ENCODE data around the gene CCDC188.

Gene CCDC188

DNA sequence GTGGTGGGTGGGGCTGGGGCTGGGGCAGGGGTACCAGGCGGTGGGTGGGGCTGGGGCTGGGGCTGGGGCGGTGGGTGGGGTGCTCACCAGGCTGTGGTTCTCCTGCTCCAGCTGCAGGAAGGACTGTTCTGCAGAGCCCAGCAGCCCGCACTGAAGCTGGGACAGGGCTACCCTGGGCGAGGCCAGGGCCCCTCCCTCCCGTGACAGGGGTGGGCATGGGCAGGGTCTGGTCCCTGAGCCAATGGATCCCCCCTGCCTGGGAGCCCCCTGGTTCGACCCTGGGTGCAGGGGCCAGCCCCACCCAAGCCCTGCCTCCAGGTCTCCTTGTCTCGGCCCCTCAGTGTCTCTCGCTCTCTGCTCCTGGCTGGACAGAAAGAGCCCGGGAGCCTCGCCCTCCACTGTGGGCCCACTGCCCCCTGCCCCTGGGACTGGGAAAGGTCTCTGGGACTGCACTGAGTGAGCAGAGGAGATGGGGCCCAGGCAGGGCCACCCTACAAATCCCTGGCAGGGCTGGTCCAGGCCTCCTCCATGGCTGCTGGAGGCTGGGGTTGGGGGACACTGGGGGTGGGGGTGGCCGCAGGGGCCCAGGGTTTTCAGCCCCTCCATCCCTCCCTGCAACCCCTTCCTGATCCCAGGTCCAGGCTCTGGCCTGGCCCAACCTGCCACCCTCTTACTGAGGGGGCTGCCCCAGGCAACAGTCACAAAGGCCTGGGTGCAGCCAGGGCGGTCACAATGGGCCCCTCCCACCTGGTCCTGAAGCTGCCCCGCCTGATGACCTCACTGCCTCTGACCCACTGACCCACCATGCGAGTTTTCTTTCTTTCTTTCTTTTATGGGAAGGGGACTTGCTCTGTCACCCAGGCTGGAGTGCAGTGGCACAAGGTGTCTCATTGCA lies at the start of gene CCDC188:
Gene CCDC188, minus strand, starts transcription at position 675 of the 895 bp plus-strand sequence. Its CDS starts 69 bp downstream, at position 606.
- no peak for DNase-seq

DNA sequence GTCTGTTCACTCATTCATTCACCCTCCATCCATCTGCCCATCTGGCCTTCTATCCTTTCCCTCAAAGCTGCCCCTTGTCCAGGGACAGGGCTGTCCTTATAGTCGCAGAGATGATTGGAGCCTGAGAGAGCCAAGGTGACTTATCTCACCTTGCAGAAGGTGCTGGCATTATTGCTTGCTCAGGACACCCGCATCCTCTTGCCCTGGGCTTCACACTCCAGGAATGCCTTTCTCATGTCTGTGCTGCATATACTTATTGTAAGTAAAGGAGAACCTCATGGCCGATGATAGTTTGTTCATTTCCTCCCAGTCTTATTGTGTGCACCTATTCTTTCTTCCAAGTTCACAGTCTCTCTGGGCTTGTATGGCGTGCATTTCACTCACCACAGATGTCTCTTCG lies 49.1 kb upstream of the CCDC188 start:
- no peak for DNase-seq

DNA sequence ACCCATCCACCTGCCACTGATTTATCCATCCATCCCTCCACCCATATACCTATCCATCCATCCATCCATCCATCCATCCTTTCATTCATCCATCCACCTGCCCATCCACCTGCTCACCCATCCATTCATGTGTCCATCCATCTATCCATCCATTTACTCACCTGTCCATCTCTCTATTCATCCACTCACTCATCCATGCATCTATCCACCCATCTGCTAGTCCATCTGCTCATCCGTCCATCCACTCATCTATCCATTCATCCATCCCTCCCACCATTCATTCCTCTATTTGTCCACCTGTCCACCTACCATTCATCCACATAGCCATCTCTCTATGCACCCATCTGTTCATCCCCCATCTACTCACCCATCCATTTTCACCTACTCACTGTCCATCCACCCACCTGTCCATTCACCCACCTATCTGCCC lies 48.6 kb upstream of the CCDC188 start:
- DNase-seq: no peak

DNA sequence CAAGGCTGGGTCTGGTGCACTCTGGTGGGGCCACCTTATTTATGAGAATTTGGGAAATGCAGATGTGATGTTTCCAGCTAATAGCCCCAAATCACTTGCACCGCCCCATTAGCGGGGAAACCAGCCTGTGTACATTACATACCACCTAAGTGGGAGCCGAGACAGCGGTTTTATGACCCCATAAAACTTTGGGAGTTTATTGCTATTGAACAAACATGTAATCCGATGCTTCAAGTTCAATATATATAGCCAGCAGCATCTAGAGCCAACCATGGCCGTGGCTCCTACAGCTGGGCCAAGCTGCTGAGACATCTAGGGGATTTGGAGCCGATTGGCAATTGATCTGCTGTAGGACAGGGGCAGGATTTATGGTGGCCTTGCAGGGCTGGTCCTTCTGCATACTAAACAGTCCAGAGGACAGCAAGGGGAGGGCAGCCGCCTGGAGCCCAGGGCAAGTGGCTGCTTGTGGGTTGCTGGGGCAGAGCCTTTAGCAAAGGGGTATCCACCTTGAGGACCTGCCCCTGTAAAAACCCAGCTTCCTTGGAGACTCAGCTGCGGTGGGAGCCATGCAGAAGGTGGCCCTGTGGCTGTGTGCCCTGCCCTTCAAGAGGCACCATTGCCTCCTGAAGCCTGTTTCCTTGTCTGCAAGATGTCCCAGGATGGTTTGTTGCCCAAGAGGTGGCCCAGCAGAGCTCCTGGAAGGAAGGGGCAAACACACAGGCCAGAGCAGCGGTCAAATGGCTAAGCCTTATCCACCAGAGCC lies 47.9 kb upstream of the CCDC188 start:
- no peak for DNase-seq

DNA sequence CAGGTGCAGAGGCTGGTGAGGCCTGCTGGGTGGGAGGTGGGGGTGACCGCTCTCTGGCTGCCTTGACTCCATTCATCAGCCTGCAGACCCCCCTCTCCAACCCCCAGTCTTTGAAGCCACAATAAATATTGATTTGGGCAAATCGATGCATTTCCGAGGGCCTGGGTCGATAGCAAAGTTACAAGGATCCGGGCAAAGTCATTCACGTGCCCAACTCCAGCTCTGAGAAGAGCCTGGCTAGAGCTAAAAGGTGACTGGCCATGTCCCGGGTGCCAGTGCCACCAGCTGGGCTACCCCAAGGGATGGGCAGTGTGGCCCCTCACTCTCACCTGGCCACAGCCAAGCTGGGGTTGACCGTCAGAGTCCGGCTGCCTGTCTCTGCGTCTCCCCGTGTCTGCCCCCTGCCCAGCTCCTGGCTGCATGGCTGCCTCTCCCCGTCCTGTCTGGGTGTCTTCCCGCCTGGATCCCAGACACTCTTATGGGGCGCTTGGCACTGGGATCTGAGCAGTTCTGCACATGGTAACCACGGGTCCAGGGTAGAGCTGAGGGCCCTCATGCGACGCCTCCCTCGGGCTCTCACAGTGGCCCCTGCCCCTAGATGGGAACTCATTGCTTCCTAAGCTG lies 46.7 kb upstream of the CCDC188 start:
- no peak for DNase-seq

DNA sequence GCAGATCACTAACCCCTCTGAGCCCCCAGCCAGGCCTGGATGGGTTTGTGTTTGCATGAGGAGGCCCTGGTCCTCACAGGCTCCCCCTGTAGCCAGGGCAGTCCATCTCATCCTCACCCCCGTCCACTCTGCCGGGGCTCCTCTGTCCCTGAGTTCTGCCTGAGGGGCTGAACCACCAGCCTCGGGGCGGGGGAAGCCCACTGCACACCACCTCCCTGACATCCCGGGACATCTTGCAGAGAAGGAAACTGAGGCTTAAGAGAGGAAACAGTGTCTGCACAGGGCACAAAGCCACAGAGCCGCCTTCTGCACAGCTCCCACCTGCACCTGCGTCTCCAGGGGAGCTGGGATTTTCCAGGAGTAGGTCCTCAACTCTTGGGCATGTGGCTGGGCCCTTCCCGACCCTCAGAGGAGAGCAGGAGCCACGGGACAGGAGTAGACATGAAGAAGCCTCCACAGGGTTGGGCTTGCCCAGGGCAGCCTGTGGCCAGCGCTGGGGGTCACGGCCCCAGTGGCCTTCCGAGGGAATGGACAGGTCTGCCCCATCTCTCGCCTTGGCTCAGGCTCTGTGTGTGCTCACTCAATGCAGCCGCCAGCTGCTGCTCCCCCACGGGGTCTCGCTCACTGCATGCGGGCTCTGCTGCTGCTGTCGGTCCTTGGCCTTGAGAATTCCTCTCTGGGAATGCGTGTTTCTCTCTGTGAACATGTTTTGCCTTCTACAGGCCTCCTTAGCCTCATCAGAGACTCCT lies 45.4 kb upstream of the CCDC188 start:
- DNase-seq: no peak

DNA sequence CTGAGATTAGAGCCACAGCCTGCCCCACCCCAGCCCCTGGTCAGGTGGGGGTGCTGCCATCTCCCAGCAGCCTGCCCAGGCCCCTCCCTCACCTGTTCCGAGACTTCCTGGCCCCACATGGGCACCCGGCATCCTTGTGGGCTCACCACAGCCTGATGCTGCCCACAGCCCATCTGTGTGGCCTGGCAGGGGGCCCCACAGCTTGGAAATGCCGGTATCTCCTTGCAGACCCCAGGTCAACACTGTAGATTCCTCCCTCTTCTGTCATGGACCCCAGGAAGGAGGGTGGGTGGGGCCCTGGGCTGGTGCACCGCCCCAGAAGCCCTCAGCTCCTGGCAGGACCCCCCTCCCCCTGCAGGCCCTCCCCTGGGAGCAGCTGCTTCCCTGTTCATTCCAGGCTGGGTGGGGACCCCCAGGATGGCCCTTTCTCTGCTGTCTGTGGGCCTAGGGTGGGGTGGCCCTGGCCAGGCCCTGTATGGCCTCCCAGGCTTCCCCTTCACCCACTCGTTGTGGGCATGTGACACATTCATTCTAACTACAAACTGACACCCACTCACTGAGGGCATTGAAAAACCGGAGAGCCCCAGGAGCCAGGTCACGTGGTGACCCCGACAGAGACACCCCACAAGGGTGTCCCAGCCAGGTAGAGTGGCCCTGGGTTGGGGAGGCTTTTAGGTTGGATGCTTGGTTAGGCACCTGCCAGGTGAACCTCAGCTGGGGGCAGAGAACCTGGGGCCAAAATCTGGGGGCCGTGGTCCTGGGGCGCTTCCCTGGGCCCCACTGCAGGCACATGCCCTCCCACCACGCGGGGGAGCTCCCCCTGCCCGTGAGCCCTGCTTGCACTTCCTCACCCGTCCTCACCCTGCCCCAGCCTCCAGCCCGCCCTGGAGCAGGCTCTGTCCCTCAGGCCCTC lies 44.1 kb upstream of the CCDC188 start:
- no peak for DNase-seq

DNA sequence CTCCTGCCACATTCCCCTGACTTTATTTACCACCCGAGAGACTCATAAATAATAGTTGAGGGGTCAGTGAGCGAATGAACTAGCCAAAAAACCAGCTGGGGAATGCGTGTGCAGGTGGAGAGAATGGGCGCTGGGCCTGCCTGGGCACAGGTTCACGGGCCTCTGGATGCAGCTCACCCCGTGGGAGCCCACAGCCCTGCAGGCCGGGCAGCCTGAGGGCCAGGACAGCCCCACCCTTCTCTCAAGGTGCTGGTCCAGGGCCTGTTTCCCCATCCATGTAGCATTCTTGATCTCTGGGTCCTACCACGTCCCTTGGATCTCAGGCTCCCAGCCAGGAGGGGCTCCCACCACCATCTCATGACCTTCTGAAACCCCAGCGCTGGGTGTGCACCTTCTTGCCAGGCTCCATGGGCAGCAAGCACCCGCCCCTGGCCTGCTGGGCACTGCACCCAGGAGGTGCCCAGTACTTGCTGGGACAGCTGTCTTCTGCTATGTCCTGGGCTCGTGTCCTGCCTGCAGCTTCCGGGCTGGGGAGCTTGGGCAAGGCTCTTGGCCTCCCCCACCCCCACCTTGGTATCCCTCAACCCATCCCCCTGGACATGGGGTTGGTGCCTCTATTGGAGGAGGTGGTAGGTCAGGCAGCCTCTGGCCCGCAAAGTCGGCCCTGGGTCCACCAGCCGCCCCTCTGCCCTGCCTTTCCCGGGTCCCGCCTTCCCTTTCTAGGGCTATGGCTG lies 43.1 kb upstream of the CCDC188 start:
- DNase-seq: no peak

DNA sequence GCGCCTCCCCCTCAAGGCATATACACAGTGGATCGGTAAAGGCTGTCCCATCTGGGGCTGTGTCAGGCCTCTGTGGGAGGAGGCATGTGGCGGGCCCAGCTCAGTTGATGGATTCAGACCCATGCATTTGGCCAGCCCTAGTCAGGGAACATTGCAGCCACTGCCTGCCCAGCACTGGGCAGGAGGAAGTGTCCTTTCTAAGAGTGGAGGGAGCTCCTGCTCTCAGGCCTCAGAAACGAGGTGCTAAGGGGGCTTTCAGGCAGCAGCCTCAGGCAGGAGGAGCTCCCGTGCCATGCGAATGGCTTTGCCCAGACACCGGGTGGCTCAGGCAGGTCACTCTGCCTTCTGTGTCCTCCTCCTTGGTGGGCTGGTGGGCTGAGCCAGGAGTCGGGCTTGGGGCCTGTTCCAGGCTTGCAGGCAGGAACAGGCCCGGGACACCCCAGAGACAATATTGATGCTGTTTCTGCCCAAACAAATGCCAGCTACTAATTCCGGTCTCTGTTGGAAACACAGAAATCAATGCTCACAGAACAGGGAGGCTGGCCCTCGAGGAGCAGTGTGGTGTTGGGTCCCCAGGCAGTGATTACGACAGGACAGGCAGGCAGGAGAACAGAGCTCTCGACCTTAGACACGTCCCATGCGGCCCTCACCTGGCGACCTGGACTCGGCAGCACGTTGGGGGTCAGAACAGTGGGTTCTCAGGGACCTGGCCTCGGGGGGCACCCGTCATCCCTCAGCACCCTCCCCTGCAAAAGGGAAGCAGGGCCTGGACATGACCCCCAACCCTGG lies 42.3 kb upstream of the CCDC188 start:
- no peak for DNase-seq

DNA sequence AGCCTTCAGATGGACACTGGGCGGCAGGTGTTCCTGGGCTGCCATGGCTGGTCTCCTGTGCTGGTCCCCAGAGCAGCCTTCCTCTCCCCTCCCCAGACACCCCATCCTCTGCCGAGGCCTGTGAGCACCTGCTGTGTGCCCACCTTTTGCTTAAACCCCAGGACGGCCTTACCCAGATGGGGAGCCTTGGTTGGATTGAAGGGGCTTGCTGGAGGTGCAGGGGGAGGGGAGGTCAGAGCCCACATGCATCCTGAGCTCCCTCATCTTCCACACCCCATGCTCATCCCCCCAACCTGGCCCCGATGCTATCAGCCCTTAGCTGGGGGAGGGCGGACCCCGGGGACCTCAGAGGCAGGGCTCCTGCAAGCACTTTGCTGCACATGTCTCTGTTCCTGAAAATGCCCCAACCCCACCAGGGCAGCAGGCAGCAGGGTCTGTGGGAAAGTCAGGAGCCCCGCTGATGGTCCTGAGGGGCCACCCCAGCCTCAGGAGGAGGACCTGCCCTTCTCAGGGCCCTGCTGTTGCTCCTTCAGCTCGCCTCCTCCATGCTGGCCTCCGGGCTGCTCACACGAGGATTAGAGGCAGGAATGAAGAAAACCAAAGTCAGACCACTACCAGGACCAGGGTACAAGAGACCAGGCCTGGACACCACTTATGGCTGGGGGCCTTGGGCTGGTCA lies 41.6 kb upstream of the CCDC188 start:
- DNase-seq: no peak

DNA sequence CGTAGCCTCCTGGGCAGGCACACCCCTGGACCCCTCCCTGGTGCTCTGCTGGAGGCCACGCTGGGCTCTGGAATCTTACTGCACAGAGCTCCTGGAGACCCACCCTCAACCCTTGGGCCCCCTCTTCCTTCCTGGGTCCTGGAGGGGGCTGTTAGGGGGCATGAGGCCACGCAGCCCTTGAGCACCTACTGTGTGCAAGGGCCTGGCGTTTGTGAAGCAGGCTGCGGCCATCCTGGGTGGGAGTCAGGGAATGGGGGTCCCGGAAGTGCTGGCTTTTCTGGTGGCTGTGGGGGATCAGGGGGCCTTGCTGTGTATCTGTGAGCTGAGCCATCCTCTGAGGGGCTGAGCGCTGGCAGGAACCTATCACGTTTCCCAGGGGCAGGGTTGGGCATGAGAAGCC lies 40.9 kb upstream of the CCDC188 start:
- DNase-seq: no peak

DNA sequence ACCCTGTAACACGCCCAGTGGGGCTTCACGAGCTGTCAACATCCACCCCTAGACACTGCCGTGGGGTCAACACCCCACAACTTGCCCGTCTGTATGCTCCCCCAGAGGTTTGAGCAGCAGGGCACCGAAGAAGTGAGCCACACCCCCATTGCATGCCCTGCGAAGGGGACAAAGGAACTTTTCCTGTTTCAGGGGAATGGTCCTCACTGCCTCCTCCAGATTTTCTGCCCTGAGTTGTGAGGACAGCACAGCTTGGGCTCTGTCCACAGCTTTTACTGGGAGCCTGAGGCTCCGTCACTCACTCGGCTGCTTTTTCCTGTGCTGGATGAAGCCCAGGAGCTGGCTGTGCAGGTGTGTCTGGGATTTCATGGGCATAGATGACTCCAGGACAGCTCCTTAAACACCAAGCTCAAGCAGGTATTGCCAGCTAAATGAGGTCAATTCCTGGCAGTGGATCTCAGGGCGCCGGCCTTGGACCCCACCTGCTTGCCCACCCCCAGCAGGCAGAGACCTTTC lies 40.2 kb upstream of the CCDC188 start:
- DNase-seq: no peak

DNA sequence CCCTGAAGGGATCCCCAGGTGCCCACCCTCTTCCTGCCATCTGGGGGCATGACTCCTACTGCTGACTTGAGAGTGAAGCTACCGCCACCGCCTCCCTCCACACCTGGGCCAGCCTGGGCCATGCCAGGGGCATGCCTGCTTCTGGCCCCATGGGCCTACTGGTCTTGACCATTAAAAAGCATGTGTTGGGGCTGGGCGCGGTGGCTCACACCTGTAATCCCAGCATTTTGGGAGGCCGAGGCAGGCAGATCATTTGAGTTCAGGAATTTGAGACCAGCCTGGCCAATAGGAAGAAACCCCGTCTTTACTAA lies 37.7 kb upstream of the CCDC188 start:
- DNase-seq: no peak

DNA sequence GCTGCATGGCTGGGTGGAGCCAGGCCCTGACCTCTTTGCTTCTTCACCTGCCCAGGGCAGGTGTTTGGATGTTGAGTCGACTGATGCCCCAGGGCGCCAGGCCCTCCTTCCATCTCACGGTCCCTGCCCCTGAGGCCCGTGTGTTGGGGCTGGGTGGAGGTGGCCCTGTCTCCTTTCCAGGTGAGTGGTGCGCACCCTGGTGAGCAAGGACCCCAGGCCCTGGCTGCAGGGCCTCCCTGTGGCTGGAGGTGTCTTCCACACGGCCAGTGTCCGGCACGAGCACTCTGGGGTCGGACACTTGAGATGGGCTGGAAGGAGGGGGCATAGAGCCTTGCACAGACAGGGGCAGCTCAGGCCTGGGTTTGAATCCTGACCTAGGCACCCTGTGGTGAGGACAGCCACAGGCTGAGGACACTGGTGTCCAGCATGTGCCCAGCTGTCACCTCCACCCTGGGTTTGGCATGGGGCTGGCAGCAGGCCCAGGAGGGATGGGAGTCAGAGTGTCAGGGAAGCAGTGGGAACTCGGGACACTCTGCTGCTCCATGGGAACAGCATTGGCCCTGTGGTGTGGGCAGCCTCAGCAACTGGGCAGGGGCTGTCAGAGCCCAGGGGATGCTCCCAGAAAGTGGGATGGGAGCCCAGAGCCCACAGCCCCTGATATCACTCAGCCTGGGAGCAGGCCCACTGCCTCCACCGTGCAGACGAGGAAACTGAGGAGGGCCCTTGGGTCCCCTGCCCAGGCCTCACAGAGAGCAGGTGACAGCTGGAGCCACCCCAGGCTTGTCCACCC lies 37.1 kb upstream of the CCDC188 start:
- DNase-seq: no peak

DNA sequence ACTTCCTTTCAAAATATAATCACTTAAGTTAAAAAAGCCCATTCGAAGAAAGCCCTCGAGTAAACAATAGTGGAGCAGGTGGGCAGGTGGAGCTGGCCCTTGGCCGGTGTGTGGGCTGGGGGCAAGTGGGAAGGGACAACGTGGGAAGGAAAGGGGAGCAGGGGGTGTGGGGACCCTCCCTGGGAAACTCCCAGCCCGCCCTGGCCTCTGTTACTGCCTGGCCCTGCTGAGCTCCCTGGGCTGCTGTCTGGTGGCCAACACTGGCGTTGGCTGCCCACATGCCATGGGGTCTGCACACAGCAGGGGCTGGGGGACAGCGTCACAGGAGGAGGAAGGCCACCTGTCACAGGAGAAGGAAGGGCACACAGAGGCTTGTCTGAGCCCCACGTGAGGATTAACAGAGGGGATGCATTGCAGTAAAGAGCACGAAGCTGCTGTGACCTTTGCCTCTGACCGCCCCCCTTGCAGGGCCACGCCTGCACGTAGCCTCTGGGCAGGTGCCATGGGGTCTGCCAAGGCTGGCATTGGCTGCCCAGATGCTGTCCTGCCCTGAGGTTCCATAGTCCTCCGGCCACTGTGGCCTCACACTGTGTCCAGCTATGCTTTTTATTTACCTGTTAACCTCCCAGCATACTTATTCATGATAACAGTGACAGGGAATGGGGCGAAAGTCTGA lies 36.2 kb upstream of the CCDC188 start:
- DNase-seq: no peak

DNA sequence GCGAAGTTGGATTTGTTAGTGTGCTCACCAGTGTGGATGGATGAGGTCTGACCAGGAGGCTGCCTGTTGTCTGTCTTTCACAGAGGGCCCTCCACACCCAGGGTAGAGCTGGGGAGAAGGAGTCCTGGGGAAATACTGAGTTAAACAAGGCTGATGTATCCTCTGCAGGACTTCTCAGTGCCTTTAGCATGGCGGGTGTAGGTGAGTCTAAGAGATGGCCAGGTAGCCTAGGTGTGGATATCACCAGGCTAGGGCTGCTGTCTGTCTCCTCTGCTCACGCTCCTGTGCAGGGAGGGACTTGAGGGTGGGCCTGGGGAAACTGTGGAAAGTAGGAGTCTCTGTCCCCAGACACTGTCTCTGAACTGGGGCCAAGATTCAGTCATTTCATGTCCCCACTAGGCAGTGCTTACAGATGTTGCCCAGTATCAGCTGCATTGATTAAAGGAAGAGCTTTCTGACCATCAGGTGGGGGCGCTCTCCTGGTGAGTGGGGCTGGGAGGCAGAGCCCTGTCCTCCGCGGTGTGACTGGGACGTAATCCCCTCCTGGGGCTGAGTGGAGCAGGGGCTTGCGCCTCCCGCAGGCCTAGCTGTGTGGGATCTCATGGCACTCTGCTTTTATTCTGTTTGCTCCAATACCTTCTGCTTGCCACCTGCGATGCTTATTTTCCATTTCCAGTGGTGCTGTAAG lies 35.5 kb upstream of the CCDC188 start:
- no peak for DNase-seq

DNA sequence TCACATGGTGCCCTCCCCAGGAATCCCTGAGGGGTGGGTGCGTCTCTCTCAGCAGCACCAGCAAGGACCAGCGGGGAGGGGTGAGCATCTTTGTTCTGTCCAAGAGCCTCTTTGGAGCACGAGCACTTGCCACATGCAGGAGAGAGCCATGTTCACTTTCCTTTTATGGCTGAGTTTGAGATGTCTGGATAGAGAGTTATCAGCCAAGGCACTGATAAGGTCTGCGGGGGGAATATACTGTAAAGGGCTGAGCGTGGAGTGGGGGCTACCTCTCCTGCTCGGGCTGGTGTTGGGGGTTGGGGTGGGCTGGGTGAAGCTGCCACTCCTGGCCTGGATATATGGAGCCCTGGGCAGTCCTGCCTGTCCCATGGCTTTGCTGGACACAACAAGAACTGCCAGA lies 34.9 kb upstream of the CCDC188 start:
- no peak for DNase-seq

Measured in NCI-H1105 treated with DMSO at 0.1 percent for 48 hours (cell line).